ENCODE results near the gene MBP.
A peak's percentile ranks its signal among the peaks of the same experiment; 100 is the strongest.

MBP gene

DNA sequence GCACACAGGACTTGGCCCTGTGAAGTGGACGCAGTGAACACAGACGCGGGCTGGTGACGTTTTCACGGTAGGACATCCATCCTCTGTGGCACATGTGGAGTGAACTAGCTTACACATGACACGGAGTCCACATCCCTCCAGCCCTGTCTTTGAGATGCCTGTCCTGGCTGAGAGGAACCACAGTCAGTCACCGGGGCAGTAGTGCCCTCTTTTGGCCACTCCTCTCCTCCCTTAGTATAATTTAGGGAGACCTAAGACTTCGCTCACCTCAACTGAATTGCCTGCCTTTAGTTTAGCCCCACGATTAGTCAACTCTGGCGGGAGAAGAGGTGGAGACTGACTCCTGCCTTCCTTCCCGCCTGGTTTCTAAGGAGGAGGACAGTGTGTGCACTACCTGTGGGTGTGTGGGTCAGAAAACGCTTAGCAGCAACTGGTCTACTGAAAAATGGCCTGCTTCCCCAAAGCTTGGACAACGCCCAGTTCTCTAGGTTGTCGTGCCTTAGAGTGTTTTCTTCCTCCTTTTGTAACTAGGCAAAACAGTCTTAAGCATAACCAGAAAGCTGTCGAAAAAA is 70.6 kb downstream of the MBP start:
- Histone ChIP-seq H3K36me3 (peaks cover 0 to 16% (median 0%) of the 10 kb centered on the region in 3 donors), H3K4me3 (no peak overlapping the region), H3K27ac (peak overlapping the region in 1 of 2 donors; percentile 17), H3K27me3 (no peaks in the 10 kb centered on the region), H3K9me3 (no peaks in the 10 kb centered on the region), H3K4me1 (peaks cover 0 to 36% (median 12%) of the 10 kb centered on the region in 4 donors)
- intact Hi-C loops (cut with DNase I; ENCODE audit: low total_unique reads) = no loop called here
- TF ChIP-seq, protein P1, sequence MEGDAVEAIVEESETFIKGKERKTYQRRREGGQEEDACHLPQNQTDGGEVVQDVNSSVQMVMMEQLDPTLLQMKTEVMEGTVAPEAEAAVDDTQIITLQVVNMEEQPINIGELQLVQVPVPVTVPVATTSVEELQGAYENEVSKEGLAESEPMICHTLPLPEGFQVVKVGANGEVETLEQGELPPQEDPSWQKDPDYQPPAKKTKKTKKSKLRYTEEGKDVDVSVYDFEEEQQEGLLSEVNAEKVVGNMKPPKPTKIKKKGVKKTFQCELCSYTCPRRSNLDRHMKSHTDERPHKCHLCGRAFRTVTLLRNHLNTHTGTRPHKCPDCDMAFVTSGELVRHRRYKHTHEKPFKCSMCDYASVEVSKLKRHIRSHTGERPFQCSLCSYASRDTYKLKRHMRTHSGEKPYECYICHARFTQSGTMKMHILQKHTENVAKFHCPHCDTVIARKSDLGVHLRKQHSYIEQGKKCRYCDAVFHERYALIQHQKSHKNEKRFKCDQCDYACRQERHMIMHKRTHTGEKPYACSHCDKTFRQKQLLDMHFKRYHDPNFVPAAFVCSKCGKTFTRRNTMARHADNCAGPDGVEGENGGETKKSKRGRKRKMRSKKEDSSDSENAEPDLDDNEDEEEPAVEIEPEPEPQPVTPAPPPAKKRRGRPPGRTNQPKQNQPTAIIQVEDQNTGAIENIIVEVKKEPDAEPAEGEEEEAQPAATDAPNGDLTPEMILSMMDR (IDR thresholded peaks at IDR 0.05) = no peak
- DNase-seq = no peak

DNA sequence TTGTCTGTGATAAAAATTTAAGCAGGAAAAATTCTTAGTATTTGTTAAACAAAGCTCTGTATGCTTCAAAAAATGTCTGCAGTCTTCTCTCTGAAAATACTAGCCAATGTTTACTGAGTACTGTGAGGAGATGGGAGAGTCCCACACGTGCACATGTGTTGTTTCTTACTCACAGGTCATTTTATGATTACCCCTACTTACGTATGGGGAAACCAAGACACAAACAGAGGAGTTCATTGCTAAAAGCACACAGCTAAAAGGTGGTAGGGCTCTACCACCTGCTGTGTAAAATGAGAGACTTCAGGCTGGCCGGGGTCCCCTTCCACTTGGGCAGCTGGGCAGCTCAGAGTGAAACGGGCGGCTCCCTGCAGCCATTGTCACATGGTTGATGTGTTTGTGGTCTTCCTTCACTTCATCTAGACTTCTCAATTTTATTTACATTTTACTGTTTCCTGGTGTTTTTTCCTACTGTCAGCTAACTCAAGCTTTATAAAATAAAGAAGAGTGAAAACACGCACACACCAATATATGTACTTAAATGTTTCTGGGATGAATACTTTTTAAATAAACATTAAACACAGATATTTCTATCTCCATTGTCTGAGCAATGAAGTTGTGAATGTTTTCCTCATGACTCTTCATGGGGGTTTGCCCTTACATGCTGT is 71.2 kb downstream of the MBP start:
- H3K9me3 ChIP-seq = no peaks in the 10 kb centered on the region
- no peaks in the 10 kb centered on the region for H3K27me3 ChIP-seq
- TF ChIP-seq, protein P1 (IDR thresholded peaks at IDR 0.05) = no peak
- H3K4me3 ChIP-seq = no peak overlapping the region
- DNase-seq = no peak
- intact Hi-C loops (cut with DNase I; ENCODE audit: low total_unique reads) = no loop called here
- H3K4me1 ChIP-seq = peaks cover 0 to 36% (median 9%) of the 10 kb centered on the region in 4 donors
- no peak overlapping the region for H3K27ac ChIP-seq
- peaks cover 0 to 16% (median 0%) of the 10 kb centered on the region in 3 donors for H3K36me3 ChIP-seq

DNA sequence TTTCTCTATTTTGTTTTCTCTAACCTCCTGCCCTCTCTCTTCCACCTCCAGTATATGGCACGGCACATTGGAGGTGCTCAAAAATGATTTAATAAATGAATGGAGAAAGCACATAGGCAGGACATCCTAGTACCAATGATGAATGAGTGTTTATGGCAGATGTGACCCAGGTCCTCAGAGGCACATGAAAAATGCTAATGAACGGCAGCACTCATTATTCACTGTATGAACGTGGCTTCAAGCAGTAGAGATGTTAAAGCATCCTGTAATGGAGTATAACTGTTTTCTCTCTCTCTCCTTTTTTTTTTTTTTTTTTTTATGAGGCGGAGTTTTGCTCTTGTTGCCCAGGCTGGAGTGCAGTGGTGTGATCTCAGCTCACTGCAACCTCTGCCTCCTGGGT is 72.4 kb downstream of the MBP start:
- H3K36me3 ChIP-seq = peaks cover 0 to 16% (median 0%) of the 10 kb centered on the region in 3 donors
- H3K27me3 ChIP-seq = no peaks in the 10 kb centered on the region
- H3K4me1 ChIP-seq = peaks cover 0 to 47% (median 10%) of the 10 kb centered on the region in 4 donors
- H3K9me3 ChIP-seq = no peaks in the 10 kb centered on the region
- TF ChIP-seq, protein P1 (IDR thresholded peaks at IDR 0.05) = no peak
- intact Hi-C loops (cut with DNase I; ENCODE audit: low total_unique reads) = no loop called here
- DNase-seq = no peak
- H3K27ac ChIP-seq = no peak overlapping the region
- no peak overlapping the region for H3K4me3 ChIP-seq

GRCh38 chr18:77059294-77059916 is 73.2 kb downstream of the MBP start:
- peaks cover 0 to 16% (median 0%) of the 10 kb centered on the region in 3 donors for H3K36me3 ChIP-seq
- intact Hi-C loops (cut with DNase I; ENCODE audit: low total_unique reads) = no loop called here
- H3K9me3 ChIP-seq = no peaks in the 10 kb centered on the region
- peak overlapping the region; percentile 68 to 69 for H3K27ac ChIP-seq
- no peak overlapping the region for H3K4me3 ChIP-seq
- DNase-seq = peak in 1 of 2 donors; percentile 61
- TF ChIP-seq, protein P1 (IDR thresholded peaks at IDR 0.05) = peak; percentile 37 to 45
- peaks cover 0 to 52% (median 10%) of the 10 kb centered on the region in 4 donors for H3K4me1 ChIP-seq
- H3K27me3 ChIP-seq = no peaks in the 10 kb centered on the region

- Histone ChIP-seq H3K27ac (peak overlapping the region; percentile 68 to 69), H3K27me3 (no peaks in the 10 kb centered on the region), H3K4me1 (peaks cover 0 to 55% (median 10%) of the 10 kb centered on the region in 4 donors), H3K4me3 (peak overlapping the region; percentile 41 to 51), H3K9me3 (no peaks in the 10 kb centered on the region), H3K36me3 (peaks cover 0 to 19% (median 0%) of the 10 kb centered on the region in 3 donors)
- TF ChIP-seq, protein P1 (IDR thresholded peaks at IDR 0.05) = no peak
- DNase-seq = peak; percentile 69 to 89
- intact Hi-C loops (cut with DNase I; ENCODE audit: low total_unique reads) = no loop called here
These were observed 74.2 kb downstream of the MBP start for GRCh38 chr18:77058290-77058835.
